Measurements from ENCODE around the gene AIPL1. TPM values are rescaled to one million over a fixed set of nuclear protein-coding genes. Genes with fewer than 3 reads are reported as not detected.

The AIPL1 gene
- total and polyA plus RNA-seq, 4 donors = not detected

DNA sequence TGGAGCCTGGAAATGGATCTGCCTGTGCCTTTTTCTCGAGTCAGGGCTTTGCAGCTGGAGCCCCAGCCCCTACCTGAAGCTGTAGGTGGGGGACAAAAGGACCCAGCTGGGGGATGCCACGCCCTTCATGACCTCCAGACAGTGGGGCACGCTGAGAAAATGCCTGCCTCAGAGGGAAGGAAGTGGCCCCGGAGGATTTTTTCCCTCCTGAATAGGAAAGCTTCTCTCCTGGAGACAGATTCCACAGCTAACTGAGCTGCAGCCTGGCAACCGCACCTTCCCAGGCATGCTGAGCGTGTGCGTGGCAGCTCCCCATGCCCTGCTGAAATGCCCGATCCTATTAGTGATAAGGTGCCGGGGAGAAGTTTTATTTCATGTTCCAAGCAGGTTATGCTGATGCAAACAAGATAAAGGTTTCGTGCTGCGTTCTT is 58.0 kb downstream of the AIPL1 start:
- no peaks in the 10 kb centered on the region for H3K4me1 ChIP-seq (ENCODE audit: control insufficient read depth in 5 of 5, insufficient read depth in 5 of 5, low read length in 5 of 5)
- DNase-seq (no peak), ATAC-seq (ENCODE audit: insufficient read depth, low FRiP score) (no peak)
- H3K9ac ChIP-seq (ENCODE audit: insufficient read depth in 1 of 2, low read length in 2 of 2) = no peak overlapping the region
- WGBS, 2 donors = 37 to 66% methylated on average over 11 of the region's 11 CpGs
- TF ChIP-seq, protein P1, sequence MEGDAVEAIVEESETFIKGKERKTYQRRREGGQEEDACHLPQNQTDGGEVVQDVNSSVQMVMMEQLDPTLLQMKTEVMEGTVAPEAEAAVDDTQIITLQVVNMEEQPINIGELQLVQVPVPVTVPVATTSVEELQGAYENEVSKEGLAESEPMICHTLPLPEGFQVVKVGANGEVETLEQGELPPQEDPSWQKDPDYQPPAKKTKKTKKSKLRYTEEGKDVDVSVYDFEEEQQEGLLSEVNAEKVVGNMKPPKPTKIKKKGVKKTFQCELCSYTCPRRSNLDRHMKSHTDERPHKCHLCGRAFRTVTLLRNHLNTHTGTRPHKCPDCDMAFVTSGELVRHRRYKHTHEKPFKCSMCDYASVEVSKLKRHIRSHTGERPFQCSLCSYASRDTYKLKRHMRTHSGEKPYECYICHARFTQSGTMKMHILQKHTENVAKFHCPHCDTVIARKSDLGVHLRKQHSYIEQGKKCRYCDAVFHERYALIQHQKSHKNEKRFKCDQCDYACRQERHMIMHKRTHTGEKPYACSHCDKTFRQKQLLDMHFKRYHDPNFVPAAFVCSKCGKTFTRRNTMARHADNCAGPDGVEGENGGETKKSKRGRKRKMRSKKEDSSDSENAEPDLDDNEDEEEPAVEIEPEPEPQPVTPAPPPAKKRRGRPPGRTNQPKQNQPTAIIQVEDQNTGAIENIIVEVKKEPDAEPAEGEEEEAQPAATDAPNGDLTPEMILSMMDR (IDR thresholded peaks at IDR 0.05; ENCODE audit: control extremely low read depth, extremely low read depth) = no peak
- H3K27ac ChIP-seq (ENCODE audit: low read depth in 1 of 2, low read length in 1 of 2) = no peak overlapping the region
- H3K36me3 ChIP-seq (ENCODE audit: control insufficient read depth in 4 of 4, insufficient read depth in 4 of 4, low read length in 4 of 4) = no peaks in the 10 kb centered on the region
- H3K4me3 ChIP-seq = no peak overlapping the region
- H3K9me3 ChIP-seq (ENCODE audit: control insufficient read depth in 4 of 4, insufficient read depth in 3 of 4, low read length in 3 of 4) = no peaks in the 10 kb centered on the region
- H3K27me3 ChIP-seq (ENCODE audit: control insufficient read depth in 3 of 3, insufficient read depth in 3 of 3, low read length in 2 of 3) = no peaks in the 10 kb centered on the region

GRCh38 chr17:6374761-6375312 is 60.1 kb downstream of the AIPL1 start:
- peak in 2 of 3 donors; percentile 16 to 23 for DNase-seq
- no peak for ATAC-seq (ENCODE audit: insufficient read depth, low FRiP score)
- no peak overlapping the region for H3K9ac ChIP-seq (ENCODE audit: insufficient read depth in 1 of 2, low read length in 2 of 2)
- no peaks in the 10 kb centered on the region for H3K9me3 ChIP-seq (ENCODE audit: control insufficient read depth in 4 of 4, insufficient read depth in 3 of 4, low read length in 3 of 4)
- 8 to 13% methylated on average over 14 of the region's 14 CpGs for WGBS, 2 donors
- no peaks in the 10 kb centered on the region for H3K36me3 ChIP-seq (ENCODE audit: control insufficient read depth in 4 of 4, insufficient read depth in 4 of 4, low read length in 4 of 4)
- no peaks in the 10 kb centered on the region for H3K4me1 ChIP-seq (ENCODE audit: control insufficient read depth in 5 of 5, insufficient read depth in 5 of 5, low read length in 5 of 5)
- no peaks in the 10 kb centered on the region for H3K27me3 ChIP-seq (ENCODE audit: control insufficient read depth in 3 of 3, insufficient read depth in 3 of 3, low read length in 2 of 3)
- no peak overlapping the region for H3K27ac ChIP-seq (ENCODE audit: low read depth in 1 of 2, low read length in 1 of 2)
- H3K4me3 ChIP-seq = no peak overlapping the region
- TF ChIP-seq, protein P1 (IDR thresholded peaks at IDR 0.05; ENCODE audit: control extremely low read depth, extremely low read depth) = no peak

DNA sequence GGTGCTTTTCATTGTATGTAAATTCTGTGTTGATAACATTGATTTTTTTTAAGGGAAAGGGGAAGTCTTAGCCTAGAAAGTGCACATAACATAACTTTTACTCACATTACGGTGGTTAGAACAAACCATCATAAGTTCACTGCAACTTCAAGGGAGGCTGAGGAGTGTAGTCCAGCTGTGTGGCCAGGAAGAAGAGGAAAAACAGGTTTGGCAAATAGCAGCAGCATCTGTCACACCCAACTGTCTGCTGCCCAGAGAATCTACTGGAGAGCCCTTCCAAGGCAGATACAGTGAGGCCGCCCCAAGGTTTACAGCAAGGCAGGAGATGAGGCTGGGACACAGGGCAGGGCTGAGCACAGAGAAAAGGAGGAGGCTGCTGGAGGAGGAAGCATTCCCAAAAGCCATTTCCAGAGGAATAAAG is 60.6 kb downstream of the AIPL1 start:
- Histone ChIP-seq H3K27me3 (ENCODE audit: control insufficient read depth in 3 of 3, insufficient read depth in 3 of 3, low read length in 2 of 3) (no peaks in the 10 kb centered on the region), H3K4me3 (no peak overlapping the region), H3K27ac (ENCODE audit: low read depth in 1 of 2, low read length in 1 of 2) (no peak overlapping the region), H3K4me1 (ENCODE audit: control insufficient read depth in 5 of 5, insufficient read depth in 5 of 5, low read length in 5 of 5) (no peaks in the 10 kb centered on the region), H3K36me3 (ENCODE audit: control insufficient read depth in 4 of 4, insufficient read depth in 4 of 4, low read length in 4 of 4) (no peaks in the 10 kb centered on the region), H3K9ac (ENCODE audit: insufficient read depth in 1 of 2, low read length in 2 of 2) (no peak overlapping the region), H3K9me3 (ENCODE audit: control insufficient read depth in 4 of 4, insufficient read depth in 3 of 4, low read length in 3 of 4) (no peaks in the 10 kb centered on the region)
- ATAC-seq (ENCODE audit: insufficient read depth, low FRiP score) (no peak), DNase-seq (no peak)
- 0 to 6% methylated on average over 2 of the region's 2 CpGs for WGBS, 2 donors
- TF ChIP-seq, protein P1 (IDR thresholded peaks at IDR 0.05; ENCODE audit: control extremely low read depth, extremely low read depth) = no peak

Other genes with a start within 250 kb of the AIPL1 start
- 1 to 10 TPM in 1 of 2 donors, under 1 TPM in 1; 0.58 to 3.0 TPM for gene PIMREG, start 9.3 kb upstream of the AIPL1 start, total RNA-seq
- gene PIMREG, start 9.3 kb upstream of the AIPL1 start, polyA plus RNA-seq = under 1 TPM; 0.35 to 0.84 TPM
- gene PITPNM3, start 121.4 kb upstream of the AIPL1 start, total RNA-seq = 10 to 100 TPM in 1 of 2 donors, 1 to 10 TPM in 1; 4.0 to 12.6 TPM
- gene PITPNM3, start 121.4 kb upstream of the AIPL1 start, polyA plus RNA-seq = 1 to 10 TPM; 2.0 to 6.8 TPM
- 10 to 100 TPM; 19.0 to 31.9 TPM for gene KIAA0753, start 205.6 kb upstream of the AIPL1 start, total RNA-seq
- gene KIAA0753, start 205.6 kb upstream of the AIPL1 start, polyA plus RNA-seq = 1 to 10 TPM; 5.3 to 6.7 TPM
- 10 to 100 TPM; 33.1 to 78.1 TPM for gene TXNDC17, start 205.9 kb upstream of the AIPL1 start, total RNA-seq
- gene TXNDC17, start 205.9 kb upstream of the AIPL1 start, polyA plus RNA-seq = 100 to 1,000 TPM; 186 to 255 TPM
- gene MED31, start 216.5 kb upstream of the AIPL1 start, total RNA-seq = 10 to 100 TPM; 16.6 to 18.1 TPM
- gene MED31, start 216.5 kb upstream of the AIPL1 start, polyA plus RNA-seq = 10 to 100 TPM; 20.4 to 27.7 TPM
- 1 to 10 TPM; 1.5 to 2.4 TPM for gene C17orf100, start 216.6 kb upstream of the AIPL1 start, total RNA-seq
- 1 to 10 TPM; 1.6 to 3.6 TPM for gene C17orf100, start 216.6 kb upstream of the AIPL1 start, polyA plus RNA-seq

All from lung (tissue), 12 donors.